Fibroblast of villous mesenchyme (primary cell): ENCODE data around the gene RBBP8. TPM values are rescaled to one million over a fixed set of nuclear protein-coding genes. Genes with fewer than 3 reads are reported as not detected.

Experiments used
- DNase-seq: peaks from one replicate; pipeline ENCODE4 v3.0.0-alpha.2; 2010; ENCODE audit warnings: low read depth
- H3K4me3 ChIP-seq: 2 replicates; pipeline ENCODE4 v1.5.1; 2011; ENCODE audit warnings: low read depth, mild to moderate bottlenecking, low read length
- total RNA-seq: library from RNA; depleted of rRNA; stranded (reverse); fragments of >200 nt; gene quantifications from 2 replicates; pipeline ENCODE4 v1.2.3, GENCODE V29; 2012
- TF ChIP-seq, protein P1 (sequence below): IDR thresholded peaks from 2 replicates; pipeline ENCODE4 v1.5.1; 2012; ENCODE audit warnings: low read depth, mild to moderate bottlenecking, low read length; ENCODE audit not compliant: insufficient read depth

Gene RBBP8
- total RNA-seq, 1 donor: 39.3 TPM

- TF ChIP-seq, protein P1, sequence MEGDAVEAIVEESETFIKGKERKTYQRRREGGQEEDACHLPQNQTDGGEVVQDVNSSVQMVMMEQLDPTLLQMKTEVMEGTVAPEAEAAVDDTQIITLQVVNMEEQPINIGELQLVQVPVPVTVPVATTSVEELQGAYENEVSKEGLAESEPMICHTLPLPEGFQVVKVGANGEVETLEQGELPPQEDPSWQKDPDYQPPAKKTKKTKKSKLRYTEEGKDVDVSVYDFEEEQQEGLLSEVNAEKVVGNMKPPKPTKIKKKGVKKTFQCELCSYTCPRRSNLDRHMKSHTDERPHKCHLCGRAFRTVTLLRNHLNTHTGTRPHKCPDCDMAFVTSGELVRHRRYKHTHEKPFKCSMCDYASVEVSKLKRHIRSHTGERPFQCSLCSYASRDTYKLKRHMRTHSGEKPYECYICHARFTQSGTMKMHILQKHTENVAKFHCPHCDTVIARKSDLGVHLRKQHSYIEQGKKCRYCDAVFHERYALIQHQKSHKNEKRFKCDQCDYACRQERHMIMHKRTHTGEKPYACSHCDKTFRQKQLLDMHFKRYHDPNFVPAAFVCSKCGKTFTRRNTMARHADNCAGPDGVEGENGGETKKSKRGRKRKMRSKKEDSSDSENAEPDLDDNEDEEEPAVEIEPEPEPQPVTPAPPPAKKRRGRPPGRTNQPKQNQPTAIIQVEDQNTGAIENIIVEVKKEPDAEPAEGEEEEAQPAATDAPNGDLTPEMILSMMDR: no peak
- DNase-seq: no peak
- H3K4me3 ChIP-seq: no peak overlapping the region
Observed at GRCh38 chr18:23012249-23012648, 79.1 kb downstream of the RBBP8 start.

DNA sequence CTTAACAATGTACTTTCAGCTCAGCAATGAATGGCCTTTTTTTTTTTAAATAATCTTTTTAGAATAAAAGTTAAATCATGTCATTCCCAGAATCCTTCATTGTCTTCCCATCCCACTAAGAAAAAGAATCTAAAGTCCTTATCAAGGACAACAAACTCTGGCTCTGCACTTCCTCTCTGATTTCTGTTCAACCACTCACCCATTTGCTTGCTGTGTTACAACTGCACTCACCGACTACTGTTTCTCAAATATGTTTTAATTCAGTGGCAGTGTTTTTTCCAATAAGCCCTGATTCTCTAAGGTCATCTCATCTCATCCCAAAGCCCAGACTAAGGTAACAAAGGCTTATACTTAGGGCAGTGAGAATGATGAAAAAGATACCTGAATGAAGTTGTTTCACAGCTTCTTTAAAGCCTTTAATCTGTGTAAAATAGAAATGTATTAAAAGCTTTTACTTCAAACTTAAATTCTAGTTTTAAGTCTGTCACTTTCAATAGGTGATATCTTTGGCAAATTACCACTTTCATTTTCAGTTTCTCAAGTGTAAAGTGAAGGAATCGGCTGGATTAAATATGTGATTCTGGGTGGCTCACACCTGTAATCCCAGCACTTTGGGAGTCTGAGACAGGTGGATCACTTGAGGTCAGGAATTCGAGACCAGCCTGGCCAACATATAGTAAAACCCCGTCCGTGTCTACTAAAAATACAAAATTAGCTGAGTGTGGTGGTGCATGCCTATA, 87.6 kb downstream of the RBBP8 start:
- no peak overlapping the region for H3K4me3 ChIP-seq
- TF ChIP-seq, protein P1: no peak
- no peak for DNase-seq

GRCh38 chr18:23021623-23022022, 88.5 kb downstream of the RBBP8 start:
- TF ChIP-seq, protein P1: no peak
- DNase-seq: no peak
- H3K4me3 ChIP-seq: no peak overlapping the region

- no peak overlapping the region for H3K4me3 ChIP-seq
- DNase-seq: peak; percentile 71
Observed at GRCh38 chr18:23032030-23032582, 99.0 kb downstream of the RBBP8 start.

DNA sequence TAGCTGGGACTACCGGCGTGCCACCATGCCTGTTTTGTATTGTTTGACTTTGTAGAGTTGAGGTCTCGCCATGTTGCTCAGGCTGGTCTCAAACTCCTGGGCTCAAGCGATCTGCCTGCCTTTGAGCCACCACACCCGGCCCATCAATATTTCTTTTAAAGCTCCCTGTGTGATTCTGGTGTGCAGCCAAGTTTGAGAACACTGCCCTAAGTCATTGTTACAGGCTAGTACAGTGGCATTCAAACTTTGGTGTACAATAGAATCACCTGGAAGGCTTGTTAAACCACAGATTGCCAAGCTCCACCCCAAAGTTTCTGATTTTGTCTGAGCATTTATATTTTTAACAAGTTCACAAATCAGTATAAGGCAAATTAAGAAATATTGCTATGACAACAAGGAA, 99.9 kb downstream of the RBBP8 start:
- H3K4me3 ChIP-seq: no peak overlapping the region
- TF ChIP-seq, protein P1: no peak
- no peak for DNase-seq

More at GRCh38 chr18:23032030-23032582, 99.0 kb downstream of the RBBP8 start:
- TF ChIP-seq, protein P1: no peak

- H3K4me3 ChIP-seq: no peak overlapping the region
- no peak for DNase-seq
- TF ChIP-seq, protein P1: no peak
Observed at GRCh38 chr18:23036660-23037201, 103.6 kb downstream of the RBBP8 start.

DNA sequence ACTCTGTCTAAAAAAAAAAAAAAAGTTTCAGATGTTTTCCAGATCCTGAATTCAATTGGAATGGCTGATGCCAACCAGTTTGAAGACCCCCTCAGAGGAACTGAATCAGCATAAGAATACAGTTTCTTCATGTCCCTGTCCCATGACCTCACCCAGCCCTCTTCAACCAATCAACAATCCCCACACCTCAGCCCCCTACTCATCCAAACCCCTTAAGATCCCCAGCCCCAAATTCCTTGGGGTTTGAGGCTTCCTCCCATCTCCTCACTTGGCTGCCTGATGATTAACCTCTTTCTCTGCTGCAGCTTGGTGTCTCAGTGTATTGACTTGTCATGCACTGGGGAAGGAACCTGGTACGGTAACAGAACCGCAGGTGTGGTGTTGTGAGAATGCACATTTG, 104.5 kb downstream of the RBBP8 start:
- no peak for DNase-seq

More for the DNA sequence above, 104.5 kb downstream of the RBBP8 start:
- H3K4me3 ChIP-seq: no peak overlapping the region
- TF ChIP-seq, protein P1: no peak
